ENCODE data around the gene TSNAX.
"Not testable (repeated sequence)": the region's sequence is repeated elsewhere in the genome, so short reads cannot be mapped to it uniquely, and the experiment has no call there.

Gene TSNAX

DNA sequence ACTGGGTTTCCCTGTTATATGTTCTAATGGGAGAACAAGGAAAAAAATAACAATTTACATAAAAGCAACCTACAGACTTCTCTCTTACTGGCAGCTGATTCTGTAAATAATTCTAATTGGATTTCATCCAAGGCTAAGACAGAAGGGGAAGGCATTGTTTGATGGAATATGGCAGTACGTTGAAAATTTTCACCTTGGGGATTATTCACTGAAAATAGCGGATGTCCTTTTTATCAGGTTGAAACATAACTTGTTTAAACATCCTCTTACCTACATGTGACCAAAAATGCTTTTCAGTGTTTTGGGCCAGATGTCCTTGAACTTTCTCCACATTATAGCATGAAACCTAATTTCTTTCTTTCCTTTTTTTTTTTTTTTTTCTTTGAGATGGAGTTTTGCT is 24.9 kb downstream of the TSNAX start:
- in situ Hi-C loops (cut with HindIII; ENCODE audit: low pct_ligation_motif_present, low pct_unique_long_range_greater_than_20kb, low sequenced_read_pairs), result no loop called here
- no peak for DNase-seq

DNA sequence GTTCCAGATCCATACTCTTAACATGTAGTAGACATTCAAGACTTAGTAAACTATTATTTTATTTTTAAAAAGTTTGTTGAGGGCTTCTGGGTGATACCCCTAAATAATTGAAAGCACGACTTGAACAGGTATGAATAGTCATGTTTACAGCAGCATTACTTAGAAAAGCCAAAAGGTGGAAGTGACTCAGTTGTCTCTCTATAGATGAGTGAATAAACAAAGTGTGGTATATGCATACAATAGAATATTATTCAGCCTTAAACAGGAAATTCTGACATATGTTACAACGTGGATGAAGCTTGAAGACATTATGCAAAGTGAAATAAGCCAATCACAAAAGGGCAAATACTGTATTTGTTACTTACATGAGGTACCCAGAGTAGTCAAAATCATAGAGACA is 26.5 kb downstream of the TSNAX start:
- in situ Hi-C loops (cut with HindIII; ENCODE audit: low pct_ligation_motif_present, low pct_unique_long_range_greater_than_20kb, low sequenced_read_pairs), result no loop called here

DNA sequence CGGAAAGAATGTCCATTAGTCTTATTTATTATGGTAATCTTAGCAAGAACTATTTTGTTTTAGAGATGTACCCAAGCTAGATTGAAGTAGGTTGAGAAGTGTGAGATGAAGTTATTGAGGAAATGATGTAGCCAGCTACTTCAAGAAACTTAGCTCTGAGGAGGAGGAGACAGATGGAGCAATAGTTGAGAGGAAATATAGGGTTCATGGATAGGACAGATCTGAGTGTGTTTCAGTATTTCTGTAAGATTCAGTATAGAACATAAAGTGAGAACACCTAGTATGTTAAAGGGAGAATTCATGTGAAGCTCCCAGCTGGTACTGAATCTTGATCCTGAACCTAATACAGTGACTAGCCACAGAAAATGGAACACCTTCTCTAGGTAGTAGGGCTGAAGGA is 28.9 kb downstream of the TSNAX start:
- no peak for DNase-seq
- in situ Hi-C loops (cut with HindIII; ENCODE audit: low pct_ligation_motif_present, low pct_unique_long_range_greater_than_20kb, low sequenced_read_pairs), result no loop called here

More for the DNA sequence above, 26.5 kb downstream of the TSNAX start:
- DNase-seq, result no peak

GRCh38 chr1:231557898-231558707 is 29.6 kb downstream of the TSNAX start:
- in situ Hi-C loops (cut with HindIII; ENCODE audit: low pct_ligation_motif_present, low pct_unique_long_range_greater_than_20kb, low sequenced_read_pairs), result no loop called here
- DNase-seq, result no peak

- in situ Hi-C loops (cut with HindIII; ENCODE audit: low pct_ligation_motif_present, low pct_unique_long_range_greater_than_20kb, low sequenced_read_pairs), result no loop called here
- DNase-seq, result no peak
Observed at GRCh38 chr1:231558708-231559185, 30.3 kb downstream of the TSNAX start.

DNA sequence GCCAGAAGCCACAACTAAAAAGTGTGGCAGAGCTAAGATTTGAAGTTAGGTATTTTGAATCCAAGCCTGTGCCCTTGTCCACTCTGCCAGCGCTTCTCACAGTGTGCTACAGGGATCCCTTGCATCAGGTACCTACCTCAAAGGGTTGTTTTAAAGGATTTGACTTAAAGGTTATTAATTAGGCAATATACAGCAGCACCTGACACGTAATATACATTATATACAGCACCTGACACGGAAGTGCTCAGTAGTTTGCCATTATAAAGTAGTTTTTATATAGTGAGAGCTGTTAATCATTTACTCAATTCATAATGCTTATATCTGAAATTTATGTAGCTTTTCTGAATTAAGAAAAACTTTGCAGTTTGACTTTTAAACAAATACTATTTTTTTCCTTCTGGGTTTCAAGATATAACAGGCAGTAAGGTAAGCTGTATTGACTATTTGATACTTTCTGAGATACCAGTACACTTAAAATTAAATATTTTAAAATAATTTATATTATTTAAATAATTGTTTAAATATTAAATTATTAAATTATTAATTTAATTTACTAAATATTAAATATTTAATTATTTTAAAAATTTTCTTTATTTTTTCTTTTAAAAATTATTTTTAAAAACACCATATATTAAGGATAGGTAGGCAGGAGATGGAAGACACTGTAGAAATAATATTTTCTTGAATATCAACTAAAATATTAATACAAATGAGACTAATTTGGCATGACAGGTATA is 33.3 kb downstream of the TSNAX start:
- in situ Hi-C loops (cut with HindIII; ENCODE audit: low pct_ligation_motif_present, low pct_unique_long_range_greater_than_20kb, low sequenced_read_pairs), result no loop called here

DNA sequence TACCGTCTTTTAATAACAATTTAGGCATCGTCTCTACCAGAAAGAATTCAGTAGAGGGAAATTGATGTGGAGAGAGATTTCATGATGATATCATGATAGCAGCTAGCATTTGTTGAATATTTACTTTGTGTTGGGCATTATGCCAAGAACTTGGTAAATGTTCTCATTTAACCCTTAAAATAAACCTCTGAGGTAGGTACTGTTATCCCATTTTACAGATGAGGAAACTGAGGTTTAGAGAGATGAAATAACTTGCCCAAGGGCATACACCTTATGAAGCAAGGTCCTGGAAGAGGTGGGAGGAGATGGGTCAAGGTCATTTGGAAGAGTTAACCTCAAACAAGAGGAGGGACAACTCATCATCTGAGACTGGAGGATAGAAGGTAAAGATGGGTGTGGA is 34.8 kb downstream of the TSNAX start:
- DNase-seq, result peak; percentile 19
- in situ Hi-C loops (cut with HindIII; ENCODE audit: low pct_ligation_motif_present, low pct_unique_long_range_greater_than_20kb, low sequenced_read_pairs), result no loop called here

More for the DNA sequence above, 33.3 kb downstream of the TSNAX start:
- no peak for DNase-seq

- no peak for DNase-seq
- in situ Hi-C loops (cut with HindIII; ENCODE audit: low pct_ligation_motif_present, low pct_unique_long_range_greater_than_20kb, low sequenced_read_pairs), result no loop called here
Observed at GRCh38 chr1:231564373-231564772, 35.9 kb downstream of the TSNAX start.

GRCh38 chr1:231566496-231566895 is 38.0 kb downstream of the TSNAX start:
- DNase-seq, result no peak
- in situ Hi-C loops (cut with HindIII; ENCODE audit: low pct_ligation_motif_present, low pct_unique_long_range_greater_than_20kb, low sequenced_read_pairs), result no loop called here

GRCh38 chr1:231570262-231570661 is 41.8 kb downstream of the TSNAX start:
- DNase-seq; in situ Hi-C loops (cut with HindIII; ENCODE audit: low pct_ligation_motif_present, low pct_unique_long_range_greater_than_20kb, low sequenced_read_pairs): not testable (repeated sequence)

GRCh38 chr1:231571904-231572303 is 43.4 kb downstream of the TSNAX start:
- in situ Hi-C loops (cut with HindIII; ENCODE audit: low pct_ligation_motif_present, low pct_unique_long_range_greater_than_20kb, low sequenced_read_pairs), result no loop called here
- no peak for DNase-seq

DNA sequence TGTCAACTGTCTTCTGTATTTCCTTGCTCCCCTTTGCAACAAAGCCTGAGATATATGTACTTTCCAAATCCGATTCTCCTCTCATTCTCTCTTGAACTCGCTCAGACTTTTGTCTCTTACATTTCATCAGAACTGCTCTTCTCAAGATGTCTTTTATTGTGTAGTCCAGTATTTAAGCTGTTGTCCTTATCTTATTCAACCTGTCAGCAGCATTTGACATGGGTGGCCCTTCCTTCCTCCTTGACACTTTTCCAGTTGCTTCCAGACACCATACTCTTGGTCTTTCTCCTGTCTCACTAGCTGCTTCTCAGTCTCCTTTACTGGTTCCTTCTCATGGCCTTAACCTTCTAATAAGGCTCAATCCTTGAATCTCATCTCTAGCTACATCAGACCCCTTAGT is 47.0 kb downstream of the TSNAX start:
- in situ Hi-C loops (cut with HindIII; ENCODE audit: low pct_ligation_motif_present, low pct_unique_long_range_greater_than_20kb, low sequenced_read_pairs), result no loop called here
- no peak for DNase-seq

- no peak for DNase-seq
- in situ Hi-C loops (cut with HindIII; ENCODE audit: low pct_ligation_motif_present, low pct_unique_long_range_greater_than_20kb, low sequenced_read_pairs), result no loop called here
Observed at GRCh38 chr1:231576804-231577718, 48.6 kb downstream of the TSNAX start.

GRCh38 chr1:231580874-231581273 is 52.4 kb downstream of the TSNAX start:
- DNase-seq, result no peak
- in situ Hi-C loops (cut with HindIII; ENCODE audit: low pct_ligation_motif_present, low pct_unique_long_range_greater_than_20kb, low sequenced_read_pairs), result no loop called here

DNA sequence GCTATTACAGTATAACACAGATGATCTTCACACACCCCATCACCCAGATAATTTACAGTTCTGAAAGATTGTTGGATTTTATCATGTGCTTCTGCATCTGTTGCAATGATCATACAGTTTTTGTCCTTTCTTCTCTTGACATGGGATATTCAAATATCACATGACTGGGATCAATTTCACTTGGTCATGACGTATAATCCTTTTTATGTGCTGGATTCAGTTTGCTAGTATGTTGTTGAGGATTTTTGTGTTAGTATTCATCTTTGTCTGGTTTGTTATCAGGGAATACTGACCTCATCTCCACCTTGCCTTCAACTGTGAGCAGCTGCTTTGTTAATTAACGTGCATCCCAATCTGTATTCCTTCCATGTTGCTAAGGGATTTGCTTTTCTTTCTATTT is 53.4 kb downstream of the TSNAX start:
- DNase-seq, result no peak
- in situ Hi-C loops (cut with HindIII; ENCODE audit: low pct_ligation_motif_present, low pct_unique_long_range_greater_than_20kb, low sequenced_read_pairs), result no loop called here

DNA sequence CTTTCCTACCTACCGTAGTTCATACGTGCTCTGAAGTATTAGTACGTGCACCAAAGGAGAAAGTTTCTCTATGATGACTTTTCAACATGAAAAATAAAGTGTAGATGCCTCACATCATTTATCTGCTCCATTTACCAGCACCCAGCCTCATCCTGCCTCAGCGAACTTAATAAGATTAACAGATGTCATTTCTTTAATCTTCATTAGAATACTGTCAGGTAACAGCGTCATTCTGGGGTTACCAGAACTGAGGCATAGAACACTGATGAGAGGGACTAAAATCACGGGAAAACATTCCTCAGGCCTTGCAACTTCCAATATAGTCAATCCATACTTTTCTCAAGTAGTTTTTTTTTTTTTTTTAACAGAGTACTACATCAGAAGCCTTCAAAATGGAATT is 54.9 kb downstream of the TSNAX start:
- DNase-seq, result no peak
- in situ Hi-C loops (cut with HindIII; ENCODE audit: low pct_ligation_motif_present, low pct_unique_long_range_greater_than_20kb, low sequenced_read_pairs), result no loop called here

GRCh38 chr1:231584117-231584516 is 55.6 kb downstream of the TSNAX start:
- peak; percentile 59 for DNase-seq
- in situ Hi-C loops (cut with HindIII; ENCODE audit: low pct_ligation_motif_present, low pct_unique_long_range_greater_than_20kb, low sequenced_read_pairs), result no loop called here

DNA sequence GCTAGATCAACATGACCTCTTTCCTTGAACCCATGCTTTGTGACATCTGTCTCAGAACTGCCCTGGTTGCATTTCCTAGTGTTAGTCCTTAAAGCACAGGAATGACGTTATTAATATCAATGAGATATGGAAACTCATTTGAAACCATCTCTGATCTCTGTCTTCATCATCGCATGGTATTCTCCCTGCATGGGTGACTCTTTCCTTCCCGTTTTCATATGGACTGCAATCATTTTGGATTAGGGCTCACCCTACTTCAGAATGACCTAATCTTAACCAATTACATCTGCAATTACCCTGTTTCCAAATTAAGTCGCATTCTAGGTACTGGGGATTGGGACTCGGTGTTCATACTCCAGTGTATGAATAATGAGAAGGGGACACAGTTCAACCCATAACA is 56.5 kb downstream of the TSNAX start:
- in situ Hi-C loops (cut with HindIII; ENCODE audit: low pct_ligation_motif_present, low pct_unique_long_range_greater_than_20kb, low sequenced_read_pairs), result no loop called here
- no peak for DNase-seq
